Left cardiac atrium (tissue), 4 donors: ENCODE data around the gene COL4A4. TPM values are rescaled to one million over a fixed set of nuclear protein-coding genes. Genes with fewer than 3 reads are reported as not detected.
A peak's percentile ranks its signal among the peaks of the same experiment; 100 is the strongest.
"Not testable (repeated sequence)": the region's sequence is repeated elsewhere in the genome, so short reads cannot be mapped to it uniquely, and the experiment has no call there.

ENCODE experiments used
- ATAC-seq, 2 donors: fragments of 200-7000 bp; cut with Tn5 transposase; one replicate each; pipeline ENCODE4 v1.9.1; 2020; ENCODE audit warnings: mild to moderate bottlenecking in 2 of 2, moderate library complexity in 2 of 2
- DNase-seq: peaks from one replicate; pipeline ENCODE4 v3.0.0-alpha.2; 2020
- intact Hi-C, 2 donors: fragments of 100-400 bp; cut with DNase I; formaldehyde crosslinking; loops; one replicate each; pipeline versions ENCODE4 v1.14.1 to v1.15.1; 2022 to 2023
- total RNA-seq, 2 donors: library from RNA; stranded (reverse); fragmentation: NEBNext Ultra II Directional; extraction: Animal tissue kit (Norgen Biotek cat#: 25700); gene quantifications; one replicate each; pipeline ENCODE4 v1.2.1, GENCODE V29; 2021
- donor health status: DM: no; HTN: yes; CAD: no.
- donor health status: DM: no; HTN: yes; CAD: no; lungs with severe emphysema.
- donor health status: DM: yes; HTN: yes; CAD: no.
- donor health status: Dilated cardiomyopathy.

COL4A4 gene
- total RNA-seq, 2 donors from 2014 or later = 17.2 to 18.7 TPM

GRCh38 chr2:227124811-227125210 is 39.2 kb downstream of the COL4A4 start:
- intact Hi-C loops = loop anchor here in 1 of 2 donors (5.0 kb wide), 1 partner anchor 112 kb away; no protein-coding TSS in a partner anchor
- DNase-seq = no peak
- ATAC-seq = no peak

GRCh38 chr2:227123697-227124096 is 40.3 kb downstream of the COL4A4 start:
- ATAC-seq (no peak), DNase-seq (no peak)
- intact Hi-C loops = no loop called here

GRCh38 chr2:227118353-227118752 is 45.7 kb downstream of the COL4A4 start:
- ATAC-seq = no peak
- DNase-seq = no peak
- intact Hi-C loops = no loop called here

- DNase-seq (no peak), ATAC-seq (no peak)
- intact Hi-C loops = no loop called here
Observed at GRCh38 chr2:227117852-227118251, 46.2 kb downstream of the COL4A4 start.

GRCh38 chr2:227117027-227117426 is 47.0 kb downstream of the COL4A4 start:
- ATAC-seq (no peak), DNase-seq (no peak)
- intact Hi-C loops = no loop called here

- DNase-seq (no peak), ATAC-seq (no peak)
- intact Hi-C loops = no loop called here
Observed at GRCh38 chr2:227115761-227116160, 48.2 kb downstream of the COL4A4 start.

- ATAC-seq (peak; percentile 42 to 72), DNase-seq (no peak)
- intact Hi-C loops = loop anchor here (2.0 to 10.0 kb wide), 2 partner anchors 1432 to 1438 kb away; no protein-coding TSS in a partner anchor
Observed at GRCh38 chr2:227106845-227107759, 56.9 kb downstream of the COL4A4 start.

- intact Hi-C loops = loop anchor here in 1 of 2 donors (10.0 kb wide), 1 partner anchor 1429 kb away; no protein-coding TSS in a partner anchor
- ATAC-seq (no peak), DNase-seq (no peak)
Observed at GRCh38 chr2:227103583-227103982, 60.4 kb downstream of the COL4A4 start.

- ATAC-seq (no peak), DNase-seq (no peak)
- intact Hi-C loops = no loop called here
Observed at GRCh38 chr2:227099340-227099739, 64.7 kb downstream of the COL4A4 start.

GRCh38 chr2:227098162-227098515 is 65.9 kb downstream of the COL4A4 start:
- intact Hi-C loops = no loop called here
- no peak for DNase-seq
- ATAC-seq = no peak

GRCh38 chr2:227097495-227098161 is 66.4 kb downstream of the COL4A4 start:
- intact Hi-C loops = no loop called here
- ATAC-seq (no peak), DNase-seq (no peak)

GRCh38 chr2:227095346-227095745 is 68.7 kb downstream of the COL4A4 start:
- intact Hi-C loops = no loop called here
- ATAC-seq = no peak
- DNase-seq = no peak

- intact Hi-C loops = no loop called here
- no peak for ATAC-seq
- no peak for DNase-seq
Observed at GRCh38 chr2:227082286-227082685, 81.7 kb downstream of the COL4A4 start.

GRCh38 chr2:227079726-227080125 is 84.3 kb downstream of the COL4A4 start:
- intact Hi-C loops = no loop called here
- DNase-seq (no peak), ATAC-seq (no peak)

GRCh38 chr2:227065065-227065464 is 98.9 kb downstream of the COL4A4 start:
- intact Hi-C loops, ATAC-seq, DNase-seq: not testable (repeated sequence)

GRCh38 chr2:227058888-227059399 is 105.1 kb downstream of the COL4A4 start:
- intact Hi-C loops = no loop called here
- DNase-seq (no peak), ATAC-seq (no peak)

GRCh38 chr2:227057743-227058447 is 106.1 kb downstream of the COL4A4 start:
- DNase-seq (no peak), ATAC-seq (no peak)
- intact Hi-C loops = no loop called here

- DNase-seq = no peak
- intact Hi-C loops = no loop called here
- ATAC-seq = no peak
Observed at GRCh38 chr2:227057060-227057459, 106.9 kb downstream of the COL4A4 start.

GRCh38 chr2:227054006-227054405 is 110.0 kb downstream of the COL4A4 start:
- intact Hi-C loops = no loop called here
- no peak for ATAC-seq
- DNase-seq = no peak

- DNase-seq (no peak), ATAC-seq (no peak)
- intact Hi-C loops = no loop called here
Observed at GRCh38 chr2:227052879-227053278, 111.1 kb downstream of the COL4A4 start.
